GM23338 (cell line): ENCODE measurements around the gene NSG1. TPM values are rescaled to one million over a fixed set of nuclear protein-coding genes. Genes with fewer than 3 reads are reported as not detected.

Experiments used
- ATAC-seq: fragments of 200-7000 bp; cut with Tn5 transposase; 3 replicates; pipeline ENCODE4 v1.9.1; 2020
- DNase-seq: peaks from one replicate; pipeline ENCODE4 v3.0.0-alpha.2; 2015; ENCODE audit warnings: low spot score
- H2AFZ ChIP-seq: fragments of 200-600 bp; sonication (generic); 2 replicates; pipeline ENCODE4 v1.8.0; 2016; ENCODE audit warnings: antibody characterized with exemption, mild to moderate bottlenecking, moderate library complexity
- H3F3A ChIP-seq: fragments of 200-600 bp; sonication (generic); replicated peaks from 2 replicates; pipeline ENCODE4 v1.8.0; 2017; ENCODE audit warnings: antibody characterized with exemption, mixed run types, low read depth
- H3K27ac ChIP-seq: fragments of 200-600 bp; sonication (generic); 2 replicates; pipeline ENCODE4 v1.6.1; 2016; ENCODE audit warnings: low read depth
- H3K27me3 ChIP-seq: fragments of 200-600 bp; sonication (generic); 2 replicates; pipeline ENCODE4 v1.8.0; 2016; ENCODE audit warnings: mild to moderate bottlenecking, mixed run types, moderate library complexity; ENCODE audit not compliant: insufficient read depth
- H3K36me3 ChIP-seq: fragments of 200-600 bp; sonication (generic); 2 replicates; pipeline ENCODE4 v1.8.0; 2016; ENCODE audit warnings: mild to moderate bottlenecking; ENCODE audit not compliant: insufficient read depth
- H3K4me1 ChIP-seq: fragments of 200-600 bp; sonication (generic); 2 replicates; pipeline ENCODE4 v1.8.0; 2016; ENCODE audit warnings: mild to moderate bottlenecking, moderate library complexity; ENCODE audit not compliant: insufficient read depth
- H3K4me2 ChIP-seq: fragments of 200-600 bp; sonication (generic); 2 replicates; pipeline ENCODE4 v1.7.1; 2017; ENCODE audit warnings: mixed run types
- H3K4me3 ChIP-seq: fragments of 200-600 bp; sonication (generic); 2 replicates; pipeline ENCODE4 v1.6.1; 2016; ENCODE audit warnings: mixed run types
- H3K79me2 ChIP-seq: fragments of 200-600 bp; sonication (generic); replicated peaks from 2 replicates; pipeline ENCODE4 v1.8.0; 2017; ENCODE audit warnings: mild to moderate bottlenecking; ENCODE audit not compliant: insufficient read depth
- H3K9me2 ChIP-seq: fragments of 200-600 bp; sonication (generic); 2 replicates; pipeline ENCODE4 v1.8.0; 2017; ENCODE audit not compliant: insufficient read depth
- H4K20me1 ChIP-seq: fragments of 200-600 bp; sonication (generic); replicated peaks from 2 replicates; pipeline ENCODE4 v1.8.0; 2017; ENCODE audit warnings: mild to moderate bottlenecking; ENCODE audit not compliant: insufficient read depth
- H3K27ac Mint-ChIP-seq: 2 replicates; pipeline ENCODE4 v1.8.0; 2020; ENCODE audit warnings: inconsistent platforms, mild to moderate bottlenecking, moderate library complexity, mixed read lengths
- H3K27me3 Mint-ChIP-seq: 3 replicates; pipeline ENCODE4 v1.8.0; 2022; ENCODE audit warnings: low read depth, mild to moderate bottlenecking, moderate library complexity, mixed read lengths, inconsistent platforms; ENCODE audit not compliant: insufficient read depth, poor library complexity
- H3K36me3 Mint-ChIP-seq: 3 replicates; pipeline ENCODE4 v1.8.0; 2021; ENCODE audit warnings: low read depth, mild to moderate bottlenecking, inconsistent platforms, moderate library complexity, mixed read lengths
- H3K4me1 Mint-ChIP-seq: 3 replicates; pipeline ENCODE4 v1.8.0; 2020; ENCODE audit warnings: mild to moderate bottlenecking, inconsistent platforms, mixed read lengths
- H3K4me3 Mint-ChIP-seq: 3 replicates; pipeline ENCODE4 v1.8.0; 2021; ENCODE audit warnings: moderate library complexity, mild to moderate bottlenecking, inconsistent platforms, mixed read lengths
- H3K9me3 Mint-ChIP-seq: 3 replicates; pipeline ENCODE4 v1.8.0; 2020; ENCODE audit warnings: moderate library complexity, mild to moderate bottlenecking, inconsistent platforms, mixed read lengths
- CREB1 ChIP-seq: fragments of 250-450 bp; sonication (Bioruptor Pico); IDR thresholded peaks from 2 replicates; pipeline ENCODE4 v1.5.0; 2020; ENCODE audit warnings: low read depth, mild to moderate bottlenecking, moderate library complexity
- EZH2 ChIP-seq: fragments of 200-600 bp; sonication (generic); IDR thresholded peaks from one replicate; pipeline ENCODE4 v1.8.0; 2017; ENCODE audit warnings: antibody characterized with exemption, mild to moderate bottlenecking, low read depth; ENCODE audit not compliant: unreplicated experiment
- EZH2phosphoT487 ChIP-seq: fragments of 200-600 bp; sonication (generic); IDR thresholded peaks from one replicate; pipeline ENCODE4 v1.8.1; 2018; ENCODE audit warnings: antibody characterized with exemption; ENCODE audit not compliant: unreplicated experiment
- JUNB ChIP-seq: IDR thresholded peaks from one replicate; pipeline ENCODE4 v1.6.1; 2016; ENCODE audit warnings: antibody characterized with exemption; ENCODE audit not compliant: unreplicated experiment
- NANOG ChIP-seq: IDR thresholded peaks from 2 replicates; pipeline ENCODE4 v1.6.1; 2016; ENCODE audit warnings: antibody characterized with exemption, borderline replicate concordance
- POLR2AphosphoS5 ChIP-seq: IDR thresholded peaks from 2 replicates; pipeline ENCODE4 v1.6.1; 2016; ENCODE audit warnings: antibody characterized with exemption, low read depth
- STAT1 ChIP-seq: IDR thresholded peaks from one replicate; pipeline ENCODE4 v1.6.1; 2016; ENCODE audit warnings: antibody characterized with exemption; ENCODE audit not compliant: unreplicated experiment
- ZNF114 ChIP-seq: fragments of 250-450 bp; sonication (Bioruptor Pico); IDR thresholded peaks from 2 replicates; pipeline ENCODE4 v1.5.0; 2020; ENCODE audit warnings: mild to moderate bottlenecking, moderate library complexity
- ZNF331 ChIP-seq: fragments of 250-450 bp; sonication (Bioruptor Pico); IDR thresholded peaks from 2 replicates; pipeline ENCODE4 v1.5.0; 2020; ENCODE audit warnings: low read depth, mild to moderate bottlenecking, moderate library complexity
- polyA plus RNA-seq: library from polyadenylated mRNA; unstranded; fragments of >200 nt; fragmentation: Nextera tagmentation; extraction: Ambion mirVana; gene quantifications from 2 replicates; pipeline ENCODE4 v1.2.1, GENCODE V29; 2016
- total RNA-seq: library from RNA; depleted of rRNA; stranded (reverse); fragments of >200 nt; shearing (Covaris generic); gene quantifications from 2 replicates; pipeline ENCODE4 v1.2.3, GENCODE V29; 2014
- TF ChIP-seq, protein P1 (sequence below): IDR thresholded peaks from 2 replicates; pipeline ENCODE4 v1.6.1; 2016; ENCODE audit warnings: antibody characterized with exemption
- TF ChIP-seq, protein P2 (sequence below): fragments of 250-450 bp; sonication (Bioruptor Pico); IDR thresholded peaks from 2 replicates; pipeline ENCODE4 v1.5.0; 2020; ENCODE audit warnings: mild to moderate bottlenecking, moderate library complexity
- TF ChIP-seq, protein P3 (sequence below): IDR thresholded peaks from one replicate; pipeline ENCODE4 v1.6.1; 2018; ENCODE audit warnings: antibody characterized with exemption; ENCODE audit not compliant: unreplicated experiment
- TF ChIP-seq, protein P4 (sequence below), 2 experiments: fragments of 200-600 bp in 1 of 2; sonication (generic) in 1 of 2; conservative IDR thresholded peaks; 2 replicates each; pipeline versions ENCODE4 v1.5.1 to v1.6.1; 2016 to 2017; ENCODE audit warnings: antibody characterized with exemption in 2 of 2, low read depth in 2 of 2, mild to moderate bottlenecking in 2 of 2, moderate library complexity in 1 of 2

Gene NSG1
- total and polyA plus RNA-seq, 2 experiments from 2014 or later = 17.4 to 34.5 TPM

DNA sequence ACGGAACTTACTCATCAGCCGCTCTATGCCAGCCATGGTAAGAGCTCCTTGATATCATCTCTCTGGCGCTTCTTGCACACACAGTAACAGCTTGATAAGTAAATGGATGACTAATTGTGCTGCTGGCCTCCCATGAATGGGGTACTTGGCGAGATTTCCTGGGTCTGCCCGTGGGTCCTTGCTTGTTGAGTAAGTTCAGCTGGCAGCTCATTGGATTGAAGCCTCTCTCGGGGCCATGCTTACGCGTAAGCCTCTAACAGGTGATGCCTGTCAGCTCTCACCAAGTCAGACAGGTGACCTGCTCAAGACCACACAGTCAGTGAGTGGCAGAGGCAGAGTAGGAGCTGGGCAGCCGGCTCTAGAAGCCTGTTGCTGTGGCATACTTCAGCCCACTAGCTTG, 7.7 kb downstream of the NSG1 start:
- DNase-seq = no peak
- no peak overlapping the region for H3K27ac Mint-ChIP-seq
- 0 out of 2 replicates have a peak, but pooled peaks cover 4% of the 10 kb centered on the region for H3K79me2 ChIP-seq
- no peak overlapping the region for H3K27ac ChIP-seq
- H3K27me3 Mint-ChIP-seq = peaks cover 20% of the 10 kb centered on the region
- H3K27me3 ChIP-seq = no peaks in the 10 kb centered on the region
- H3K36me3 ChIP-seq = no peaks in the 10 kb centered on the region
- H3K4me3 Mint-ChIP-seq = no peak overlapping the region
- peaks cover 24% of the 10 kb centered on the region for H3K4me1 Mint-ChIP-seq
- H4K20me1 ChIP-seq = no peaks in the 10 kb centered on the region
- no peaks in the 10 kb centered on the region; the same call in 1 of the 3 replicates for H3K9me3 Mint-ChIP-seq
- H3K9me2 ChIP-seq = no peaks in the 10 kb centered on the region
- no peak overlapping the region for H2AFZ ChIP-seq
- H3K4me1 ChIP-seq = peaks cover 18% of the 10 kb centered on the region
- H3F3A ChIP-seq = no peaks in the 10 kb centered on the region
- H3K4me2 ChIP-seq = no peak overlapping the region
- TF ChIP-seq, protein P1, sequence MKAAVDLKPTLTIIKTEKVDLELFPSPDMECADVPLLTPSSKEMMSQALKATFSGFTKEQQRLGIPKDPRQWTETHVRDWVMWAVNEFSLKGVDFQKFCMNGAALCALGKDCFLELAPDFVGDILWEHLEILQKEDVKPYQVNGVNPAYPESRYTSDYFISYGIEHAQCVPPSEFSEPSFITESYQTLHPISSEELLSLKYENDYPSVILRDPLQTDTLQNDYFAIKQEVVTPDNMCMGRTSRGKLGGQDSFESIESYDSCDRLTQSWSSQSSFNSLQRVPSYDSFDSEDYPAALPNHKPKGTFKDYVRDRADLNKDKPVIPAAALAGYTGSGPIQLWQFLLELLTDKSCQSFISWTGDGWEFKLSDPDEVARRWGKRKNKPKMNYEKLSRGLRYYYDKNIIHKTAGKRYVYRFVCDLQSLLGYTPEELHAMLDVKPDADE = no peak
- TF ChIP-seq STAT1 = no peak
- no peak for TF ChIP-seq NANOG
- no peak for TF ChIP-seq EZH2
- no peak for TF ChIP-seq ZNF331
- TF ChIP-seq, protein P2, sequence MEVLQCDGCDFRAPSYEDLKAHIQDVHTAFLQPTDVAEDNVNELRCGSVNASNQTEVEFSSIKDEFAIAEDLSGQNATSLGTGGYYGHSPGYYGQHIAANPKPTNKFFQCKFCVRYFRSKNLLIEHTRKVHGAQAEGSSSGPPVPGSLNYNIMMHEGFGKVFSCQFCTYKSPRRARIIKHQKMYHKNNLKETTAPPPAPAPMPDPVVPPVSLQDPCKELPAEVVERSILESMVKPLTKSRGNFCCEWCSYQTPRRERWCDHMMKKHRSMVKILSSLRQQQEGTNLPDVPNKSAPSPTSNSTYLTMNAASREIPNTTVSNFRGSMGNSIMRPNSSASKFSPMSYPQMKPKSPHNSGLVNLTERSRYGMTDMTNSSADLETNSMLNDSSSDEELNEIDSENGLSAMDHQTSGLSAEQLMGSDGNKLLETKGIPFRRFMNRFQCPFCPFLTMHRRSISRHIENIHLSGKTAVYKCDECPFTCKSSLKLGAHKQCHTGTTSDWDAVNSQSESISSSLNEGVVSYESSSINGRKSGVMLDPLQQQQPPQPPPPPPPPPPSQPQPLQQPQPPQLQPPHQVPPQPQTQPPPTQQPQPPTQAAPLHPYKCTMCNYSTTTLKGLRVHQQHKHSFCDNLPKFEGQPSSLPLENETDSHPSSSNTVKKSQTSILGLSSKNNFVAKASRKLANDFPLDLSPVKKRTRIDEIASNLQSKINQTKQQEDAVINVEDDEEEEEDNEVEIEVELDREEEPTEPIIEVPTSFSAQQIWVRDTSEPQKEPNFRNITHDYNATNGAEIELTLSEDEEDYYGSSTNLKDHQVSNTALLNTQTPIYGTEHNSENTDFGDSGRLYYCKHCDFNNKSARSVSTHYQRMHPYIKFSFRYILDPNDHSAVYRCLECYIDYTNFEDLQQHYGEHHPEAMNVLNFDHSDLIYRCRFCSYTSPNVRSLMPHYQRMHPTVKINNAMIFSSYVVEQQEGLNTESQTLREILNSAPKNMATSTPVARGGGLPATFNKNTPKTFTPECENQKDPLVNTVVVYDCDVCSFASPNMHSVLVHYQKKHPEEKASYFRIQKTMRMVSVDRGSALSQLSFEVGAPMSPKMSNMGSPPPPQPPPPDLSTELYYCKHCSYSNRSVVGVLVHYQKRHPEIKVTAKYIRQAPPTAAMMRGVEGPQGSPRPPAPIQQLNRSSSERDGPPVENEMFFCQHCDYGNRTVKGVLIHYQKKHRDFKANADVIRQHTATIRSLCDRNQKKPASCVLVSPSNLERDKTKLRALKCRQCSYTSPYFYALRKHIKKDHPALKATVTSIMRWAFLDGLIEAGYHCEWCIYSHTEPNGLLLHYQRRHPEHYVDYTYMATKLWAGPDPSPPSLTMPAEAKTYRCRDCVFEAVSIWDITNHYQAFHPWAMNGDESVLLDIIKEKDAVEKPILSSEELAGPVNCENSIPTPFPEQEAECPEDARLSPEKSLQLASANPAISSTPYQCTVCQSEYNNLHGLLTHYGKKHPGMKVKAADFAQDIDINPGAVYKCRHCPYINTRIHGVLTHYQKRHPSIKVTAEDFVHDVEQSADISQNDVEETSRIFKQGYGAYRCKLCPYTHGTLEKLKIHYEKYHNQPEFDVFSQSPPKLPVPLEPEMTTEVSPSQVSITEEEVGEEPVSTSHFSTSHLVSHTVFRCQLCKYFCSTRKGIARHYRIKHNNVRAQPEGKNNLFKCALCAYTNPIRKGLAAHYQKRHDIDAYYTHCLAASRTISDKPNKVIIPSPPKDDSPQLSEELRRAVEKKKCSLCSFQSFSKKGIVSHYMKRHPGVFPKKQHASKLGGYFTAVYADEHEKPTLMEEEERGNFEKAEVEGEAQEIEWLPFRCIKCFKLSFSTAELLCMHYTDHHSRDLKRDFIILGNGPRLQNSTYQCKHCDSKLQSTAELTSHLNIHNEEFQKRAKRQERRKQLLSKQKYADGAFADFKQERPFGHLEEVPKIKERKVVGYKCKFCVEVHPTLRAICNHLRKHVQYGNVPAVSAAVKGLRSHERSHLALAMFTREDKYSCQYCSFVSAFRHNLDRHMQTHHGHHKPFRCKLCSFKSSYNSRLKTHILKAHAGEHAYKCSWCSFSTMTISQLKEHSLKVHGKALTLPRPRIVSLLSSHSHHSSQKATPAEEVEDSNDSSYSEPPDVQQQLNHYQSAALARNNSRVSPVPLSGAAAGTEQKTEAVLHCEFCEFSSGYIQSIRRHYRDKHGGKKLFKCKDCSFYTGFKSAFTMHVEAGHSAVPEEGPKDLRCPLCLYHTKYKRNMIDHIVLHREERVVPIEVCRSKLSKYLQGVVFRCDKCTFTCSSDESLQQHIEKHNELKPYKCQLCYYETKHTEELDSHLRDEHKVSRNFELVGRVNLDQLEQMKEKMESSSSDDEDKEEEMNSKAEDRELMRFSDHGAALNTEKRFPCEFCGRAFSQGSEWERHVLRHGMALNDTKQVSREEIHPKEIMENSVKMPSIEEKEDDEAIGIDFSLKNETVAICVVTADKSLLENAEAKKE (CRISPR knock-in tag) = no peak
- TF ChIP-seq JUNB = no peak
- TF ChIP-seq, protein P3, sequence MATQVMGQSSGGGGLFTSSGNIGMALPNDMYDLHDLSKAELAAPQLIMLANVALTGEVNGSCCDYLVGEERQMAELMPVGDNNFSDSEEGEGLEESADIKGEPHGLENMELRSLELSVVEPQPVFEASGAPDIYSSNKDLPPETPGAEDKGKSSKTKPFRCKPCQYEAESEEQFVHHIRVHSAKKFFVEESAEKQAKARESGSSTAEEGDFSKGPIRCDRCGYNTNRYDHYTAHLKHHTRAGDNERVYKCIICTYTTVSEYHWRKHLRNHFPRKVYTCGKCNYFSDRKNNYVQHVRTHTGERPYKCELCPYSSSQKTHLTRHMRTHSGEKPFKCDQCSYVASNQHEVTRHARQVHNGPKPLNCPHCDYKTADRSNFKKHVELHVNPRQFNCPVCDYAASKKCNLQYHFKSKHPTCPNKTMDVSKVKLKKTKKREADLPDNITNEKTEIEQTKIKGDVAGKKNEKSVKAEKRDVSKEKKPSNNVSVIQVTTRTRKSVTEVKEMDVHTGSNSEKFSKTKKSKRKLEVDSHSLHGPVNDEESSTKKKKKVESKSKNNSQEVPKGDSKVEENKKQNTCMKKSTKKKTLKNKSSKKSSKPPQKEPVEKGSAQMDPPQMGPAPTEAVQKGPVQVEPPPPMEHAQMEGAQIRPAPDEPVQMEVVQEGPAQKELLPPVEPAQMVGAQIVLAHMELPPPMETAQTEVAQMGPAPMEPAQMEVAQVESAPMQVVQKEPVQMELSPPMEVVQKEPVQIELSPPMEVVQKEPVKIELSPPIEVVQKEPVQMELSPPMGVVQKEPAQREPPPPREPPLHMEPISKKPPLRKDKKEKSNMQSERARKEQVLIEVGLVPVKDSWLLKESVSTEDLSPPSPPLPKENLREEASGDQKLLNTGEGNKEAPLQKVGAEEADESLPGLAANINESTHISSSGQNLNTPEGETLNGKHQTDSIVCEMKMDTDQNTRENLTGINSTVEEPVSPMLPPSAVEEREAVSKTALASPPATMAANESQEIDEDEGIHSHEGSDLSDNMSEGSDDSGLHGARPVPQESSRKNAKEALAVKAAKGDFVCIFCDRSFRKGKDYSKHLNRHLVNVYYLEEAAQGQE = no peak
- TF ChIP-seq EZH2phosphoT487 = no peak
- TF ChIP-seq POLR2AphosphoS5 = no peak
- TF ChIP-seq, protein P4, sequence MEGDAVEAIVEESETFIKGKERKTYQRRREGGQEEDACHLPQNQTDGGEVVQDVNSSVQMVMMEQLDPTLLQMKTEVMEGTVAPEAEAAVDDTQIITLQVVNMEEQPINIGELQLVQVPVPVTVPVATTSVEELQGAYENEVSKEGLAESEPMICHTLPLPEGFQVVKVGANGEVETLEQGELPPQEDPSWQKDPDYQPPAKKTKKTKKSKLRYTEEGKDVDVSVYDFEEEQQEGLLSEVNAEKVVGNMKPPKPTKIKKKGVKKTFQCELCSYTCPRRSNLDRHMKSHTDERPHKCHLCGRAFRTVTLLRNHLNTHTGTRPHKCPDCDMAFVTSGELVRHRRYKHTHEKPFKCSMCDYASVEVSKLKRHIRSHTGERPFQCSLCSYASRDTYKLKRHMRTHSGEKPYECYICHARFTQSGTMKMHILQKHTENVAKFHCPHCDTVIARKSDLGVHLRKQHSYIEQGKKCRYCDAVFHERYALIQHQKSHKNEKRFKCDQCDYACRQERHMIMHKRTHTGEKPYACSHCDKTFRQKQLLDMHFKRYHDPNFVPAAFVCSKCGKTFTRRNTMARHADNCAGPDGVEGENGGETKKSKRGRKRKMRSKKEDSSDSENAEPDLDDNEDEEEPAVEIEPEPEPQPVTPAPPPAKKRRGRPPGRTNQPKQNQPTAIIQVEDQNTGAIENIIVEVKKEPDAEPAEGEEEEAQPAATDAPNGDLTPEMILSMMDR (conservative IDR thresholded peaks at IDR 0.05; ENCODE audit: low read depth in 2 of 2) = no peak
- no peak for TF ChIP-seq CREB1 (CRISPR knock-in tag)
- TF ChIP-seq ZNF114 = no peak
- H3K4me3 ChIP-seq = no peak overlapping the region
- H3K36me3 Mint-ChIP-seq = peaks cover 50% of the 10 kb centered on the region
- no peak for ATAC-seq
